Stimulated activated CD8-positive, alpha-beta memory T cell treated with anti-CD3 and anti-CD28 coated beads, Interleukin-2, amount 100 ng/mL, for 1 hour (primary cell): ENCODE results near the gene VAPB.

ENCODE experiments used
- DNase-seq, 2 donors: peaks; one replicate each; pipeline ENCODE4 v3.0.0-alpha.2; 2020; ENCODE audit warnings: low read depth in 2 of 2

VAPB gene

GRCh38 chr20:58482416-58482815 is 93.4 kb downstream of the VAPB start:
- DNase-seq = no peak

- DNase-seq = no peak
These were observed 94.0 kb downstream of the VAPB start for GRCh38 chr20:58483051-58483450.

GRCh38 chr20:58483470-58483869 is 94.4 kb downstream of the VAPB start:
- no peak for DNase-seq

GRCh38 chr20:58485393-58485792 is 96.4 kb downstream of the VAPB start:
- no peak for DNase-seq

- no peak for DNase-seq
These were observed 97.2 kb downstream of the VAPB start for GRCh38 chr20:58486207-58486606.

- no peak for DNase-seq
These were observed 103.2 kb downstream of the VAPB start for GRCh38 chr20:58492074-58492718.

GRCh38 chr20:58492795-58493524 is 103.9 kb downstream of the VAPB start:
- no peak for DNase-seq

GRCh38 chr20:58494923-58495622 is 106.0 kb downstream of the VAPB start:
- DNase-seq = no peak

- no peak for DNase-seq
These were observed 106.8 kb downstream of the VAPB start for GRCh38 chr20:58495623-58496428.

- DNase-seq = no peak
These were observed 107.4 kb downstream of the VAPB start for GRCh38 chr20:58496429-58496769.

GRCh38 chr20:58497076-58497641 is 108.1 kb downstream of the VAPB start:
- DNase-seq = no peak

GRCh38 chr20:58497724-58498469 is 108.9 kb downstream of the VAPB start:
- no peak for DNase-seq

GRCh38 chr20:58498470-58499068 is 109.5 kb downstream of the VAPB start:
- no peak for DNase-seq

- no peak for DNase-seq
These were observed 111.2 kb downstream of the VAPB start for GRCh38 chr20:58500256-58500655.
